GM18870 (cell line): ENCODE measurements around the gene IRF2BP2.

Experiments used
- ATAC-seq: cut with Tn5 transposase; IDR thresholded peaks from one replicate; pipeline ENCODE4 v1.9.1; 2021; ENCODE audit warnings: moderate library complexity; ENCODE audit not compliant: unreplicated experiment

IRF2BP2 gene

GRCh38 chr1:234614081-234614489 is 4.1 kb upstream of the IRF2BP2 start:
- no peak for ATAC-seq

- no peak for ATAC-seq
These were observed 3.3 kb upstream of the IRF2BP2 start for GRCh38 chr1:234613128-234613875.

DNA sequence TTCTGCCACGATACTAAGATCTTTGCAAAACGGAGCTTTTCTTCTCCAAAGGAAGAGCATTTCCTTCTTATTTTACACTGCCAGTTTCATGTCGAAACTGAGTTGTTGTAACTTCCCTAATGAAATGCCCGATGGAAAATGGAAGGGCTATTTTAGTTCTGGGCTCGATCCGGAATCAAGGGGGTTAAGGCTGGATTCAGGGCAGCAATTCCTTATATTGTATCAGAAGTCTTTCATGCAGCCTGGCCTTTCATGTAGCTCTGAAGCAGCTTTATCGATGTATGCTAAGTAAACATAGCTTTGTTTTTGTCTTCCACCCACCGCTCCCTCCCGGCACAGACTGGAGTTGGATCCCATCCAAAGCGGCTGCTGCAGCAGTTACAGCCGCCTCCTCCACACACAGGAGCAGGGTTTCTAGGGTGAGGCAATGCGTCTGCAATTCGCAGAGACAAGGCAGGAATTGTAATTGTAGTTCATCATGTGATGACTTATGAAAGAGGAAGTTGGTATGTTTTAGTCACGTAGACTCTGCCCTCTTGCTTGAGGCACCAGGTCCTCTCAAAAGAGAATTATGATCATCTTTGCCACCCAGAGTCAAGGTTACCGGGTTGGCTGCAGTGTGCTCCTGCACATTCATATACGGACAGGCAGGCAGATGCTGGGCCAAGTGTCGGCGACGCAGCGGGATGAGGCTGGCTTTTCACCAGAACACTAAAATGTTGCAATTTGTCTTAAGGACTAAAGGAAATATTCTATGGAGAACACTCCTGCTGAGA is 2.6 kb upstream of the IRF2BP2 start:
- peak; percentile 58 for ATAC-seq

DNA sequence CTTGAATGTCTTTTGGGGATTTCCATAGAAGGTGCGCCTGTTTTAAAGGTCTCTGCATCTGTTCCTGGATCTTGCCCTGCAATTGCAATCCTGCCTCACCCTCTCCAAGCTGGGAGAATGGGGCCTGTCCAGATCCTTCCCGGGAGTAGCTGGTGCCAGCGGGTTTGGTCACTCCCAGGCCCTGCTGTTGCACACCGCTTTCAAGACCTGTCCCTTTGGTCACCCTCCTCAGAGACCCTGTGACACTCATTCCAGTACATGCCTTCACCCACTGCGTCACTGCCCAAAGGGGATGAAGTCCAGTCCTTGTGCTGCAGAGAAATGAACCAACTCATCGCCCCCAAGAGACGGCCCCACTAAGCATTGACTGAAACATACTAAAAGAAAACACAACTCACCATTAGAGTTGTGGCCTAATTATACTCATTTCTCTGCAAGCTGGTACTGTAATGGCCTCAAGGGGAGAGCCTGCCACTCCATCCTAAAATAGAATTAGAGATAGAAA is 1.9 kb upstream of the IRF2BP2 start:
- no peak for ATAC-seq

- ATAC-seq = peak; percentile 25
These were observed 1.4 kb upstream of the IRF2BP2 start for GRCh38 chr1:234611225-234611846.

GRCh38 chr1:234610666-234611224 is 767 bp upstream of the IRF2BP2 start:
- ATAC-seq = peak; percentile 27

DNA sequence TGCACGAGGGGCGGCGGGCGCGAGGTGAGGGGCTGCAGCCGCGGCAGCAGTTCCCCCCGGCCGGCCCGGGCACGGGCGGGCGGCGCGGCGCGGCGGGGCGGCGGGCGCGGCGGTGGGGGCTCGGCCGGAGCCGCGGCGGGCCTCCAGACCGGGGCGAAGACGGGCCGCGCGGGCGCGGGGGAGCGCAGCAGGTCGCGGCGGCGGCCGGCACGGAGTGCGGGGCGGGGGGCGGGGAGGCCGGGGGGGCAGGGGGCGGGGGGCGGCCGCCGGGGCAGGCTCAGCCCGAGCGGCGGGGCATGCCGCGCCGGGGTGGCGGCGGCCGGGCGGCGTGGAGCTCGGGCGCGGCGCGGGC is 311 bp downstream of the IRF2BP2 start:
- no peak for ATAC-seq

GRCh38 chr1:234608911-234609690 is 877 bp downstream of the IRF2BP2 start:
- ATAC-seq = no peak

- peak; percentile 19 for ATAC-seq
These were observed 1.7 kb downstream of the IRF2BP2 start for GRCh38 chr1:234608025-234608910.

GRCh38 chr1:234607109-234608024 is 2.6 kb downstream of the IRF2BP2 start:
- ATAC-seq = no peak

DNA sequence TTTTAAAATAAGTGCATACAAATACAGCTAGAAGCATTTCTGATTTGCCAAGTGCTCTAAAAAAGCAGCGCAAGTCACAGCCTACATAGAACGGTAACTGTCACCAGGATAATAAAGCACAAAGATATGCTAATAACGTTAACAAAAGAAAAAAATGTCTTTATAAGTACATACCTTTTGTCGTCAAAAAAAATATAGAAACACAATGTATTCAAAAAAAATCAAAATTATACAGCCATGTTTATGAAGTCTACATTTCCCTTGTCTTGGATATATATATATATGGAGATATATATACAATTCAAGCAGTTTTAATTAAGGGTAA is 3.2 kb downstream of the IRF2BP2 start:
- no peak for ATAC-seq

DNA sequence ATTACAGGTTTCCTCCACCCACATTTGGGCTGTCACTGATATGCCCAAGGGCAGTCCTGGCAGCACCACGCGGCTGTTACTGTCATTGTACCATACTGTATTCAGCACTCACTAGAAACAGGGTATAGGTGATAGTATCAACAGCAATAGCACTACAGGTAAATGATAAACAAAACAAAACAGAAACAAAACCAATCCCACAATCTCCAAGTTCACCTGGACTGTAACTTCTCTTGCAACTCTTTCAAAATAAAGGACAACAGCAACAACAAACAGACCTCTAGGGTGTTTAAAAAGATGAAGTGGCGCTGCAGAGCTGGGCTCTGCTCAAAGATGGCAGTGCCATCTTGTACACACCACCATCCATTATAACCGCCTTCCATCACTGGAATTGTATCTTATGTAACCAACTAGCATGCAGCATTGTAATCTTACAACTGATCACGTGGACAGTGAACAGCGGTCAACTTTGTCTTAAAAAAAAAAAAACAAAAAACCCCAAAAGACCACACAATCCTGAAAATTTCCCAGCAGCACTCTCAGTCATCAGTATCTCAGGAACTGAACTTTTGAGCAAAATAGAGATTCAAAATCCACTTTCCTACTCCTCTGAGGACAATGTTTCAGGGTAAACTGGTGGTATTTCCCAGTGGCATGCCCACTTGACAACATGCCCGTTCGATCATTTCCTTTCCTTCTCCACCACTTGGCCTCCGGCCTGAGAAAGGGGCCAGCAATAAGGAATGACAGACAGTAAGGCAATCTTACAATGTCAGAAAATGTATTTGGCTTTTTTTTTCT is 3.8 kb downstream of the IRF2BP2 start:
- ATAC-seq = no peak

DNA sequence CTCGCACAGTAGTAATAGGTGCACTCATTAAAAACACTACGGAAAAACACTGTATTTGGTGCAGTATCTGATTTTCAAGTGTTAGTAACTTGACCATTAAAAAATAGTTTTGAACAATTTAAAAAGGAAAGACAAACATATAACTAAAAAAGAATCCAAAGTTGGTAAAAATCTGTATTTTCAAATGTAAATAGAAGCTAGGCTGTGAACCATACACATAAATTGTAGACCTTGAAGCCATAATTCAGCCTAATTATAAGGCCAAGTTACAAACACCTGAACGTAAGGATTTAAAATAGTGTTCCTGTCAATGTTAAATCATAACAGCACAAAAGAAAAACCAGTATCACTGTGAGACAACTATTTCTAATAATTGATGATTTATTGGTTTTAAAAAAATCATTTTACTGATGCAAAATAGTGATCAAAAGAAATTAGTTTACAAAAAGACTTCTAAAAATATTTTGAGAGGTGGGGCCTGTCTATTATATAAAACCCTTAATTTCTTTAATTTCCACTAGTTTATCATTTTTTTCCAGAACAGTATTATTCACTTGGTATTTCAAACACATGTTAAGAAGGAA is 4.5 kb downstream of the IRF2BP2 start:
- no peak for ATAC-seq

- ATAC-seq = no peak
These were observed 5.2 kb downstream of the IRF2BP2 start for GRCh38 chr1:234604495-234605398.

- ATAC-seq = no peak
These were observed 6.5 kb downstream of the IRF2BP2 start for GRCh38 chr1:234603221-234604204.
